IPS-18c (cell line): ENCODE results near the gene TAS1R1.

Experiments used
- H3K4me3 ChIP-seq: 2 replicates; pipeline ENCODE4 v1.7.0; 2013; ENCODE audit warnings: low read depth, mild to moderate bottlenecking, low read length, moderate library complexity; ENCODE audit not compliant: insufficient read depth
- H3K9me3 ChIP-seq: one replicate; pipeline ENCODE4 v1.6.1; 2013; ENCODE audit warnings: mild to moderate bottlenecking, low read length, moderate library complexity; ENCODE audit not compliant: control insufficient read depth, insufficient read depth

TAS1R1 gene

DNA sequence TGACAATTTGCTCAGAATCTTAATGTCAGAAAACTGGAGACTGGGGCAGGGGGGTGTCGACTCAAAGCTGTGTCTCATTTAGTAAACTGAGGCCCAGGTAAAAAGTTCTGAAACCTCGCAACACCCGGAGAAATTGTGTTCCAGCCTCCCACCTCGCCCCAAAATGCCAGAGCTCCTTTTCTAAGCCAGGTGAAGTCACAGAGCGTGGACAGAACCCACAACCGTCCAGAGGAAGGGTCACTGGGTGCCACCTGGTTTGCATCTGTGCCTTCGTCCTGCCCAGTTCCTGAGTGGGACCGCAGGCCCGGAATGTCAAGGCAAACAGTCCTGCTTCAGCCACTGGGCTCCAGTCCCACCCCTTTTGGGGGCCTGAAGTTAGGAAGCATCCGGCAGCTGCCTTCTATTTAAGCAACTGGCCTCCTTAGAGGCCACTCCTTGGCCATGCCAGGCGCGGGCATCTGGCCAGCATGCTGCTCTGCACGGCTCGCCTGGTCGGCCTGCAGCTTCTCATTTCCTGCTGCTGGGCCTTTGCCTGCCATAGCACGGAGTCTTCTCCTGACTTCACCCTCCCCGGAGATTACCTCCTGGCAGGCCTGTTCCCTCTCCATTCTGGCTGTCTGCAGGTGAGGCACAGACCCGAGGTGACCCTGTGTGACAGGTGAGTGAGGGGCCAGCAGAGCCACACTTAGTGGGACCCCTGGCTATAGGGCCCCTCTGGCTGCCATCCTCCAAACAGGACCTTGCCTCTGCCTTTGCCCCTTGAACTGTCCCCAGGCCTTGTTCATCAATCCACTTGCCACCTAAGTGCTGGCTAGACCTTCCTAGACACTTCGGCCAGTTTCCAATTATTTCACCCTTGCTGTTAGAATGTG lies at the start of gene TAS1R1:
Gene TAS1R1 (plus strand): TSS at position 401 of the 872 bp plus-strand sequence. CDS start 67 bp downstream, at position 468.
- Histone ChIP-seq H3K9me3 (no peaks in the 10 kb centered on the region), H3K4me3 (peak within 1 kb of the TSS; percentile 95)

DNA sequence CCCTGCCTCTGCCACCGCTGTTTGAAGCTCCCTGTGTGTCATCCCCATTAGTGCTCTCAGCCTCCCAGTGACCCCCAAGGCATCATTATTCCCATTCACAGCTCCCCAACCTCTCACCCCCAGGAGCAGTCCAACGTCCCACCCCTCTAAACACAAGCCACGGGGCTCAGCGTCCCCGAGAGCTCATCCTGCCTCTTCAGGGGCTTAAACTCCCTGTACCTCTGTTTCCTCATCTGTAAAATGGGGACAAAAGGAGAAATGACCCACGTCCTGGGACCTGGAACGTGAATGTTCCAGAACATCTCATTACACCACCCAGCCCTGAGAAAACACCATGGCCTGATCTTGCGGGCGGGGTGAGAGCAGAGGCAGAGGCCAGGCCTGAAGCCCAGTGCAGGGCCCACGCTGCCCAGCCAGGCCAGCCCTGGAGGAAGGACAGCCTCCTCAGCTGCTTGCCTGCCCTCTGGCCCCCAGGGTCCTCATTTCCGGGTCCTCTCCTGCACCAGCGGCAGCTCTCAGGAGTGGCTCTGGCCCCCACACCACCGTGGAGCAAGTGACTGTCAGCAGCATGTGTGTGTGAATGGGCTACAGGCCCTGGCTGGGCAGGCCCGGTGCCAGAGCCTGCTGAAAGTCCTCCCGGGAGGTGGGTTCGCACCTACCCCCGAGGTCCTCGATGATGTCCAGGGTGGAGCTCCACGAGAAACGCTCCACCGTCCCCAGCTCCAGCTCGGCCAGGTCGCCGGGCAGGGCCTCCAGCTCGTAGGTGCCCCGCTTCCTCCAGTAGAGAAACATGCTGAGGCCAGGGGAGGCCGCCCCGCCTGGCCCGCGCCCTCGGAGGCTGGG lies 49.5 kb upstream of the TAS1R1 start:
- H3K4me3 ChIP-seq, result no peak overlapping the region

DNA sequence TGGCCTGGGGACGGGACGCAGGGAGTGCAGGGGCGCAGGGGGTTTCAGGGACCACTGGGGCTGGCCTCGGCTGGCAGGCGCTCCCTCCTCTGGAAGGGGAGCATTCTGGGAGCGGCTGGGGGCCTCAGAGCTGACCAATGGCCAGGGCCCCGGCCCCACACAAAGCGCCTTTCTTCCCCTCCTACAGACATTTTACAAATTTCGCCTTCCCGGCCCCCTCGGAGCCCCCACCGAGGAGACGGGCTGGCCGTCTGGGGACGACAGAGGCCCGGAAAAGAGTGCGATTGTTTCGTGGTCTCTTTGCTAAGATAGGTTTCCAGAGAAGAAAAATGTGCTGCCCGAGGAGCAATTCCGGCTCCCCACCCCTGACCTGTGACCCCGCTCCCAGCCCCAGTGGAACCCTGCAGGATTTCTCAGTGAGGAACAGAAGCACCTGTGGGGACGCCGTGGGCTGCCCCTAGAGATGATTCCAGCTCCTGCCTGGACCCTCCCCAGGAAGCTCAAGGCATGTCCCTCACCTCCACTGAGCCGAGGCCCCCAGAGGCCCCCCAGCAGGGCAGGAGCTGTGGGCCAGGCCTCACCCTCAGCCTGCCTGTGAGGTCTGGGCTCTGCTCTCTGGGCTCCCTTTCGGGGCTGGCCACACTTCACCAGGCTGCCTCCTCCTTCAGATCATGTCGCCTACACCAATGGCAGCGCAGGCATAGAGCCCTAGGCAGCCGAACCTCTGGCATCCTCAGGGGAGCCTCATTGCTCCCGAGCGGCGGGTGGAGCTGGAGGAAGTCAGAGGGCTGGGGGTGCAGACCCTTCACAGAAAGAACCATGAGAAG lies 48.7 kb upstream of the TAS1R1 start:
- H3K9me3 ChIP-seq, result no peaks in the 10 kb centered on the region
- H3K4me3 ChIP-seq, result no peak overlapping the region

More for the DNA sequence above, 49.5 kb upstream of the TAS1R1 start:
- H3K9me3 ChIP-seq, result no peaks in the 10 kb centered on the region

DNA sequence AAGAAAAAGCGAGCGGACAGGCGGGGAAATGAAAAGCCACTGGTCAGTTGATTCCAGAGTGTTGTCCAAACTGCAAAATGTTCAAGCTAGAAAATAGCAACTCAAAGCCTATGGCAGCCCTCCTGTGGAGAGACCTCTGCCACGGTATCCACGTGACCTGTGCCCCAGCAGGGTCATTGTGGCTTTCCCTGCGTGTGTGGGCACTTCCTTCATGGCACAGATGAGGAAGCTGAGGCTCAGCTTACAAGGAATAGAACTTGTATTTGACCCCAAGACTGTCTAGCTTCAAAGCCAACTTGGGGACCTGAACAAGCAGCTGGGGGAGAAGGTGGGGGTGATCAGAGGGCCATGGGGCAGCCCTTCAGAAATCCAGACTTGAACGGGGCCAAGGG lies 48.1 kb upstream of the TAS1R1 start:
- Histone ChIP-seq H3K9me3 (no peaks in the 10 kb centered on the region), H3K4me3 (no peak overlapping the region)

DNA sequence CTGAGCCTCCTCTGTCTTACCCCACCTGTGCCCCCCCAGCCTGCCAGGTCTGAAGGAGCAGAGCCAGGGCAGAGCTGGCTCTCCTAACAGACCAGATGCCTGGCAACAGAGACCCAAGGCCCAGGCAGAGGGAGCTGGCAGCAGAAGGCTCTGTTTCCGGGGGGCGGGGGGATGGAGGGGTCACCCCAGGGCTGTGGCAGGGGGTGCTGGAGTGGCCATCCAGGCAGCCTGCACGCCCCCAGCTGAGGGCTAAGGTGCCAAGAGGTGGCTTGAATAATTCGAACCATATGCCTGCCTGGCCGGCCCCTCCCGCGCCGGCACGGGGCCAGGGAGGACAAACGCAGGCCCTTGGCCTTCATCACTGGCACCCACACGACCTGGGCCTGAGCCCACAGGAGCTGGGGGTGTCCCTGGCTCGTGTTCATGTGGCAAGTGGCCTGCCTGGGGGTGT lies 47.6 kb upstream of the TAS1R1 start:
- H3K4me3 ChIP-seq, result no peak overlapping the region
- no peaks in the 10 kb centered on the region for H3K9me3 ChIP-seq

DNA sequence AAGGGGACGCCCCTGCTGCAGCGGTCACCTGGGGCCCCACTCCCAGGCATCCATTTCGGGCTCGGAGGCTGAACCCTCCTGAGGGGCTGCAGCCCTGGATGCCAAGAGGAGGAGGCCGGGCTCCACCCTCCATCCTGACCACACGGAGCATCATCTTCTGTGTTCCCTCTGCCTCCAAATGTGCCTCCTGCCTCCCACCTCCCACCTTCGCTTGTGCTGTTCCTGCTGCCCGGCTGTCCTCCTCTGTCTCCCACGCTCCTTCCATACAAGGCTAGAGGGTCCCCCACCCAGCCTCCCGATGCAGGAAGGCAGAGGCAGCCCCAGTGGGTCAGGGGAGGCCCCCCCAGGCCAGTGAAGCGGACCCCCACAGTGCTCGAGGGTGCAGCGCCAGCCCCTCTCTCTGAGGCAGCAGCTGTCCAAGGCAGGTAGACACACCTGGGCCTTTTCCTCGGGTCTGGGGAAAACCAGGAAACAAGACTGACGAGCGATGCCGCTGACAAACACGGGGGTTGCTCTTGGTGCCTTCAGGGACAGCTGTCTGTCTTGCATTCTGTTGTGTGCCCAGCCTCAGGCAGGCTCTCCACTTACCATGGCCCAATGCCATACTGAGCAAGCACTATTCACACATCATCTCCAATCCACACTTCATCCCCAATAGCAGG lies 46.8 kb upstream of the TAS1R1 start:
- no peaks in the 10 kb centered on the region for H3K9me3 ChIP-seq

DNA sequence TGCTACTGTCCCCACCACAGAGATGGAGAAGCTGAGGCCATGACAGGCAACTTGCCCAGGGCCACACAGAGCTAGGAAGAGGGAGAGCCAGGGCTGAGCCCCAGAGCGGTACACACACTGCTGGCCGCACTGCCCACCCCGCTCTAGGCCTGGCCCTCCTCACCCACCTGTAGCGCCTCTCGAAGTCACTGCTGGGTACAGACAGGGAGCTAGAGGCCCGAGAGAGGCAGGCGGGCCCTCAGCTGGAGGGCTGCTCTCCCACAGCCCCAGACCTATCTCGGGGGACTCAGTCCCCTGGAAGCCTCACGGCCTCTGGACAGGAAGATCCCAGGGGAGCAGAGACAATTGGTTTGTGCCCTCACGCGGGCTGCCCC lies 46.3 kb upstream of the TAS1R1 start:
- H3K9me3 ChIP-seq, result no peaks in the 10 kb centered on the region
- no peak overlapping the region for H3K4me3 ChIP-seq

More for the DNA sequence above, 46.8 kb upstream of the TAS1R1 start:
- no peak overlapping the region for H3K4me3 ChIP-seq

DNA sequence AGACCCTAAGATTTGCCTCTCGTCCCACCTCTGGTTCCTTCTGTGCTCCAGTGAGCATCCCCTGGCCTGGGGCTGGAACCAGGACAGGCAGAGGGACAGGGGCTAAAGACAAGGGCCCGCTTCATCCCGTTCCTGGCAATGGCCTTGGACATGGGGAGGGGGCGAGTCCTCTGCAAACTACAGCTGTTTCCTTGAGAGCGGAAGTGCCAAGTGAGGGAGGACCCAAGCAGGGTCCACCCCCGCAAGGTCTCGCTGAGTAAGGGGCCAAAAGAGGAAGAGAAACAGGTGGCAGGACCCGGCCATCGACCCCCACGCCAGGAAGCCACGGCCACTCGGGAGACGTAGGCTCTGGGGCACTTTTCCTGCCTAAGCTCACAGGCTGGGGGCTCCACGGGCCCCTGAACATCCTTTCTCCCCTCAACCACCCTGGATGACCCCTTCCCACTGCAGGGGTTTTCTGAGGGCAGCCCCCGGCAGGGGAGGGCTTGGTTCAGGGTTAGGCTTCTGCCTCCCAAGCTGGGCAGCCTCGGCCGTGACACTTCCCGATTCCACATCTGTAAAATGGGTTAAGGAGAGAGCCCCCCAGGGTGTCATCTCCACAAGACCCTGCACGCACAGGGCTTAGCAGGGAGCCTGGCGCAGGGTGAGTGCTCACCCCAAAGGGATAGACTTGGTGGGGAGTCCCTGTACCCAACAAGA lies 45.7 kb upstream of the TAS1R1 start:
- no peak overlapping the region for H3K4me3 ChIP-seq
- no peaks in the 10 kb centered on the region for H3K9me3 ChIP-seq

DNA sequence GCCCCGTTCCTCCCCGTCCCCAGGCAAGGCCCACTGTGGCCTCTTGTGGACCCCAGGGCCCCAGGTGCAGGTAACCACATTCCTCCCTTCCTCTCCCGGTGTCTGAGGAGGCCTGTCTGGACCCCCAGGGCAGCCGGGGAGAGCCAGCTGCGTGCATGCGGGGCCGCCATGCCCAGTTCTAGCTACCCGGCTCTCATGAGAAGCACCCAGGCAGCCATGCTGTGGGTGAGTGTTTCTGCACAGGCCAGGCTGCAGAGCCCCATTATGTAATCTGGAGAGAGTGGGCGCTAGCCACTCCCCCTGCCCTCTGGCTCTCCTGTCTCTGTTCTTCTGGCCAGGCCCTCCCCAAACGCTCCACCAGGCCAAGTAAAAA lies 45.2 kb upstream of the TAS1R1 start:
- H3K4me3 ChIP-seq, result no peak overlapping the region
- H3K9me3 ChIP-seq, result no peaks in the 10 kb centered on the region

DNA sequence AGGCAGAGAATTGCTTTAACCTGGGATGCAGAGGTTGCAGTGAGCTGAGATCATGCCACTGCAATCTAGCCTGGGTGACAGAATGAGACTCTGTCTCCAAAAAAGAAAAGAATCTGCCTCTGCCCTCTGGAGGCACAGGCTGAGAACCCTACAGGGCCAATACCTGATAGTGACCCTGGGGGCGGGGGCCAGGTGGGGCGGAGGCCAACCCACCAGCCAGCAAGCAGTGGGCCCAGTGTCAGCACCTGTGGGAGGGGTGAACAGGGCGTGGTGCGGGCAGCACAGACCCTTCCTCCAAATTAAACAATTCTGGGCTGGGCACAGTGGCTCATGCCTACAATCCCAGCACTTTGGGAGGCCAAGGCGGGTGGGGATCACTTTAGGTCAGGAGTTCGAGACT lies 44.6 kb upstream of the TAS1R1 start:
- Histone ChIP-seq H3K9me3 (no peaks in the 10 kb centered on the region), H3K4me3 (no peak overlapping the region)

DNA sequence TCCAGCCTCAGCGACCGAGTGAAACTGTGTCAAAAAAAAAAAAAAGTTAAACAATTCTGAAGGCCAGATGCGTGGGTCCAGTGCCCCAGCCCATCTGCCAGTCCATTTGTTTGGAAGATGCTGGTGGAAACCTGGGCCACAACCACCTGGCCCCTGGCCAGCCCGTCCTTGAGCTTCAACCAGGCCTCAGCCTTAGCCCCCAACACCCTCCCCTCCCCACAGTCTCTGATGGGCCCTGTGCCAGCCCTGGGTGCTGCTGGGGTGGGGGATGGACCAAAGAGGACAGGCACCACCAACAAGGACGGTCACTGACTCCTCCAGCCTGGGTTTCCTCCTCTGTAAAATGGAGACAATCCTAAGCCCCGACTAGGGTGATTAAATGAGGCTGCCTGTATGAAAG lies 44.1 kb upstream of the TAS1R1 start:
- H3K4me3 ChIP-seq, result no peak overlapping the region
- H3K9me3 ChIP-seq, result no peaks in the 10 kb centered on the region

DNA sequence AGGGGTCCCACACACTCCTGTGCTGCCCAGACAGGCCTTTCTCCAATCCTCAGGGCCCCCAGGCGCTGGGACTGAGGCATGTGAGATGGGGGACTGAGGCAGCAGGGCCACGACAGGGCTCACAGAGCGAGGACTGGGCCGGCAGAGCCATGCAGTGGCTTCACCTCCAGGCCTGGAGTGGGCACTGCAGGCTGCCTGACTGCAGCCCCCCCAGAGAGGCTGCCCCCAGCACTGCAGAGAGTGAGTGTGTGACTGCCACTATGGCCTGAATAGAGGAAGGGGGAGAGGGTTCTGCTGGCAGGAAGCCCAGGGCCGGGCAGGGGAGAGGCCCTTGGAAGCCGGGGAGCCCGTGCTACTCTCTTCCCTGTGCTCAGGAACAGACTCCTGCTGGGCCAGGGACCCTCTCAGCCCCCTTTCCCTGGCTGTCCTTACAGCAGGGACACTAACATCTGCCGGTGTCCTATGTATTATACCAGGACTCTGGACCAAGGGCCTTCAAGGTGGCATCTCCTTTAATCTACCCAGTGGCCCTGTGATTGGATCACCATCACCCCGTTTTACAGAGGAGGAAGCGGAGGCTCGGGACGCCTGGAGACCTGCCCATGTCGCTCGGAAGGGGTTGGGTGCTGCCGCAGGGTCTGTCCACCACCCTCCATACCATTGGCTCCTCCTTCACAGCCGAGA lies 43.4 kb upstream of the TAS1R1 start:
- H3K9me3 ChIP-seq, result no peaks in the 10 kb centered on the region
- no peak overlapping the region for H3K4me3 ChIP-seq

DNA sequence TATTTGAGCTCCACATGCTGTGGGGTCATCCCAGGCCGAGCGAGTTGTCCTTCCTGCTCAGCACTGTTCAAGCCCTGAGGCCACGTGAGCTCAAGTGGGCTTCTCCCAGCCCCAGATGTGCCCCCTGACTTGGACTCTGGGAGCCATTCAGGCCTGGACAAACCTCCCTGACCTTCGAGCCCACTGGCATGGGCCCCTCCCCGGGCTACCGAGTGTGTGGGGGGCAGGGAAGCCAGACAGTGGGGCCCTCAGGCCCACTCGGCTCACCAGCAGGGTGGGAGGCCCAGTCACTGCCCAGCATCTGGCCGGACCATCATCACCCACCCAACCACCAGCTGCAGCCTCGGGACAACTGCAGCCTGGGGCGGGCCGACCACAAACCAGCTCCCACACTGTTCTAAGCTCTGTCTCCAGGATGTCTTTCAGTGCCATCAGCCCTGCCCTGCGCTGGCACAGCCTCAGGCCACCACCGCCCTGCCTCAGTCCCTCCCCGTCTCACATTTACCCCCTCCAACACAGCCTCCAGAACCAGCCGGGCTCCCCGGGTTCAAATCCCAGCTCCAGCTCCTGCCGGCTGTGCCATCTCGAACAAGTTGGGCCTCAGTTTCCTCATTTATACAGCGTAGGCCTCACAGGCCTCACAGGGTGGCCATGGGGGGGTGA lies 42.7 kb upstream of the TAS1R1 start:
- H3K4me3 ChIP-seq, result no peak overlapping the region
- H3K9me3 ChIP-seq, result no peaks in the 10 kb centered on the region

DNA sequence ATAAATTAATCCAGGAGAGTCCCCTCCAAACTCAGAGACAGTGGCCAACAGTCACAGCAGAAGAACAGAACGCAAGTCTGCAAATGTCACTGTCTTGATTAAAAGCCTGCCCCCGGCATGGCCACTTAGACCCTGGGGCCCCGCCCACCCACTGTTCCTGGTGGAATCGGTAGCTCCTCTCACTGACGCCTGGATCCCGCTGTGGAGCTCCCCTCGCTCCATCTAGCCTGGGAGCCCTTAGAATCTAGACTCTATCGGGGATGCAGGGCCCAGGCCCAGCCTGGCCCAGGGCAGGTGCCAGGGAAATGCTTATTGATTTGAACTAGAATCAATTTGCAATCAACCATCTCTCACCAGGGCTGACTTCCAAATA lies 42.2 kb upstream of the TAS1R1 start:
- Histone ChIP-seq H3K9me3 (no peaks in the 10 kb centered on the region), H3K4me3 (no peak overlapping the region)

DNA sequence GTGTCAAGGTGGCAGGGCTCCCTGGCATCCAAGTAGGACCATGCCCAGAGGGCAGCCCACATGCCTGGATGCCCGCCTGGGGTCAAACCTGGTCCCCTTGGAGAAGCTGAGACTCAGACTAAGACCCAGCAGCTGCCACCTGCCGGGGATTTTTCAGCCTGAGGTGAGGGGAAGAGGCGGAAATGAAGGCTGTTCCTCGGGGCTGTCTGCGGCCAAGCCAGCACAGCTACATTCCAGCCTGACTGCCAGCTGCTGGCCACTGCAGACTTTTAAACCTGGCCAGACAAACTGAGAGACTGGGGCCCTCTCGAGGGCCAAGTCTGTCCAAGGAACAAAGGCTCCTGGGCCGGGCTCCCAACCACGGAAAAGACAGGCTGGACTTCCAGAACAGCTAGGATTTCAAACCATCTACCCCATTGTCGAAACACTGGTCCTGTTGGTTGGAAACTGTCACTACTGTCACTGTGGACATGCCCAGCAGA lies 41.7 kb upstream of the TAS1R1 start:
- H3K9me3 ChIP-seq, result no peaks in the 10 kb centered on the region
- no peak overlapping the region for H3K4me3 ChIP-seq
